ENCODE data around the gene CACNA2D4. TPM values are rescaled to one million over a fixed set of nuclear protein-coding genes. Genes with fewer than 3 reads are reported as not detected.

Gene CACNA2D4
- total and polyA plus RNA-seq, 2 donors (not counting 3 experiments of a cell fraction or from before 2014, with no cell fraction given): 0.58 to 0.73 TPM

- H3K4me3 ChIP-seq (replicated peaks in 1 of 3; ENCODE audit: insufficient read depth in 1 of 3, low read depth in 1 of 3, low read length in 3 of 3): no peak overlapping the region
- FAIRE-seq (no peak), DNase-seq (ENCODE audit: low read depth, low spot score) (no peak)
- H3K9ac ChIP-seq (replicated peaks; ENCODE audit: extremely low read depth, insufficient read depth, low read length): no peak overlapping the region
- dilution Hi-C loops (cut with MboI; ENCODE audit: extremely low pct_ligation_motif_present, low sequenced_read_pairs) (loop anchor here (25.0 kb wide), 1 partner anchor 313 kb away; the partner anchor contains the start of gene WNT5B), intact Hi-C loops (cut with micrococcal nuclease) (no loop called here)
- no peak overlapping the region for H3K27ac ChIP-seq (ENCODE audit: insufficient read depth, low read depth, low read length)
- TF ChIP-seq CTCF (IDR thresholded peaks at IDR 0.05; ENCODE audit: extremely low read depth in 1 of 2, insufficient read depth in 1 of 2, low read depth in 1 of 2, low read length in 2 of 2) (no peak), MAX (IDR thresholded peaks at IDR 0.05; ENCODE audit: insufficient read depth, insufficient read length) (no peak), EZH2 (IDR thresholded peaks at IDR 0.05; ENCODE audit: borderline replicate concordance, low read depth, low read length, severe bottlenecking) (no peak), POLR2AphosphoS5 (IDR thresholded peaks at IDR 0.05; ENCODE audit: insufficient read depth, low read depth, low read length) (no peak), POLR2A (IDR thresholded peaks at IDR 0.05; ENCODE audit: low read depth, low read length) (no peak), MYC (IDR thresholded peaks at IDR 0.05; ENCODE audit: low read depth, low read length) (no peak), JUN (IDR thresholded peaks at IDR 0.05; ENCODE audit: borderline replicate concordance, insufficient read depth, insufficient read length, low read depth) (no peak), FOS (IDR thresholded peaks at IDR 0.05; ENCODE audit: borderline replicate concordance, insufficient read depth, low read length) (no peak), GATA2 (IDR thresholded peaks at IDR 0.05; ENCODE audit: insufficient read depth, insufficient read length, low read depth, low read length) (no peak)
- no peak overlapping the region for H2AFZ ChIP-seq (ENCODE audit: low read depth, low read length)
- POLR2A ChIA-PET: no interaction called here
- no peaks in the 10 kb centered on the region for H3K9me1 ChIP-seq (replicated peaks; ENCODE audit: control insufficient read depth, extremely low read depth, insufficient read depth, low read length)
- no peak overlapping the region for H3K4me2 ChIP-seq (ENCODE audit: insufficient read depth, low read length)
- no TSS peak for BruUV-seq (replicated peaks)
- H3K27me3 ChIP-seq (ENCODE audit: control insufficient read depth in 2 of 2, insufficient read depth in 2 of 2, low read length in 2 of 2): no peaks in the 10 kb centered on the region
- CTCF ChIA-PET: interaction anchor here (3.6 kb wide), 1 partner anchor 10 kb away, joined by 24 read pairs; no protein-coding TSS in a partner anchor
- no peaks in the 10 kb centered on the region for H3K9me3 ChIP-seq (replicated peaks; ENCODE audit: control insufficient read depth, insufficient read depth, low read length)
- H3K36me3 ChIP-seq (ENCODE audit: control insufficient read depth in 2 of 2, extremely low read depth in 1 of 2, insufficient read depth in 2 of 2, low read length in 2 of 2): peaks cover 3 to 35% of the 10 kb centered on the region in 2 experiments
- H3K4me1 ChIP-seq (ENCODE audit: control insufficient read depth, extremely low read depth, insufficient read depth, low read length): no peaks in the 10 kb centered on the region
- no peaks in the 10 kb centered on the region for H4K20me1 ChIP-seq (replicated peaks; ENCODE audit: control insufficient read depth, extremely low read depth, insufficient read depth, low read length)
- H3K79me2 ChIP-seq (ENCODE audit: control insufficient read depth, insufficient read depth, low read length): no peaks in the 10 kb centered on the region
Observed at GRCh38 chr12:1949771-1950470, 31.5 kb upstream of the CACNA2D4 start.

Data from endothelial cell of umbilical vein (primary cell).